ENCODE data around the gene MRPL28. TPM values are rescaled to one million over a fixed set of nuclear protein-coding genes. Genes with fewer than 3 reads are reported as not detected.

Gene MRPL28
- total RNA-seq, 4 donors from 2014 or later: 45.1 to 79.5 (median 65.3) TPM

GRCh38 chr16:324201-324450, 46.2 kb downstream of the MRPL28 start:
- Histone ChIP-seq H3K27ac (no peak overlapping the region), H3K9me3 (no peaks in the 10 kb centered on the region), H3K4me1 (peaks cover 0 to 37% (median 22%) of the 10 kb centered on the region in 4 donors), H3K27me3 (no peaks in the 10 kb centered on the region), H3K36me3 (peaks cover 0 to 5% (median 0%) of the 10 kb centered on the region in 3 donors), H3K4me3 (no peak overlapping the region)
- no peak for DNase-seq (ENCODE audit: low spot score in 2 of 2)
- 85 to 87% methylated on average over 13 to 17 of the region's 17 CpGs for WGBS, 2 donors
- no peak for TF ChIP-seq POLR2A (IDR thresholded peaks at IDR 0.05)
- no peak for TF ChIP-seq EP300 (IDR thresholded peaks at IDR 0.05)
- TF ChIP-seq CTCF (IDR thresholded peaks at IDR 0.05): no peak

- no peak for DNase-seq (ENCODE audit: low spot score in 2 of 2)
- TF ChIP-seq CTCF (IDR thresholded peaks at IDR 0.05): no peak
- no peak for TF ChIP-seq POLR2A (IDR thresholded peaks at IDR 0.05)
- no peak for TF ChIP-seq EP300 (IDR thresholded peaks at IDR 0.05)
- H3K4me3 ChIP-seq: no peak overlapping the region
- H3K27ac ChIP-seq: no peak overlapping the region
- no peaks in the 10 kb centered on the region for H3K27me3 ChIP-seq
- H3K4me1 ChIP-seq: peaks cover 0 to 28% (median 16%) of the 10 kb centered on the region in 4 donors
- WGBS, 2 donors: 84 to 85% methylated on average over 13 of the region's 13 CpGs
- peaks cover 0 to 14% (median 0%) of the 10 kb centered on the region in 3 donors for H3K36me3 ChIP-seq
- no peaks in the 10 kb centered on the region for H3K9me3 ChIP-seq
Measured at GRCh38 chr16:322476-323143, 47.7 kb downstream of the MRPL28 start.

GRCh38 chr16:321532-321931, 48.8 kb downstream of the MRPL28 start:
- no peak for TF ChIP-seq EP300 (IDR thresholded peaks at IDR 0.05)
- TF ChIP-seq POLR2A (IDR thresholded peaks at IDR 0.05): no peak
- no peak for TF ChIP-seq CTCF (IDR thresholded peaks at IDR 0.05)
- DNase-seq (ENCODE audit: low spot score in 2 of 2): no peak
- 63 to 69% methylated on average over 9 of the region's 9 CpGs for WGBS, 2 donors

GRCh38 chr16:320206-320605, 50.1 kb downstream of the MRPL28 start:
- no peaks in the 10 kb centered on the region for H3K9me3 ChIP-seq
- peaks cover 0 to 20% (median 0%) of the 10 kb centered on the region in 3 donors for H3K36me3 ChIP-seq
- 91 to 93% methylated on average over 5 of the region's 5 CpGs for WGBS, 2 donors
- no peak for DNase-seq (ENCODE audit: low spot score in 2 of 2)
- no peak overlapping the region for H3K27ac ChIP-seq
- no peaks in the 10 kb centered on the region for H3K27me3 ChIP-seq
- H3K4me1 ChIP-seq: peaks cover 0 to 9% (median 4%) of the 10 kb centered on the region in 4 donors
- TF ChIP-seq EP300 (IDR thresholded peaks at IDR 0.05) (no peak), POLR2A (IDR thresholded peaks at IDR 0.05) (no peak), CTCF (IDR thresholded peaks at IDR 0.05) (no peak)
- H3K4me3 ChIP-seq: no peak overlapping the region

More at GRCh38 chr16:321532-321931, 48.8 kb downstream of the MRPL28 start:
- Histone ChIP-seq H3K4me1 (peaks cover 0 to 17% (median 8%) of the 10 kb centered on the region in 4 donors), H3K4me3 (no peak overlapping the region), H3K27ac (no peak overlapping the region), H3K36me3 (peaks cover 0 to 20% (median 0%) of the 10 kb centered on the region in 3 donors), H3K27me3 (no peaks in the 10 kb centered on the region), H3K9me3 (no peaks in the 10 kb centered on the region)

GRCh38 chr16:318628-319027, 51.7 kb downstream of the MRPL28 start:
- 83 to 85% methylated on average over 14 to 22 of the region's 22 CpGs for WGBS, 2 donors
- no peak for TF ChIP-seq CTCF (IDR thresholded peaks at IDR 0.05)
- TF ChIP-seq EP300 (IDR thresholded peaks at IDR 0.05): no peak
- TF ChIP-seq POLR2A (IDR thresholded peaks at IDR 0.05): no peak
- Histone ChIP-seq H3K27me3 (no peaks in the 10 kb centered on the region), H3K27ac (no peak overlapping the region), H3K4me3 (no peak overlapping the region), H3K9me3 (no peaks in the 10 kb centered on the region), H3K36me3 (peaks cover 0 to 29% (median 0%) of the 10 kb centered on the region in 3 donors), H3K4me1 (no peaks in the 10 kb centered on the region)
- DNase-seq (ENCODE audit: low spot score in 2 of 2): no peak

All from tibial nerve (tissue), 4 donors.